K562 (cell line): Measurements from ENCODE around the gene UBE2N. TPM values are rescaled to one million over a fixed set of nuclear protein-coding genes. Genes with fewer than 3 reads are reported as not detected.

Experiments
- ARNT ChIP-seq, 2 experiments: fragments of 450-650 bp; IDR thresholded peaks; 2 replicates each; pipeline ENCODE4 v1.6.1; 2016; ENCODE audit warnings: mild to moderate bottlenecking in 1 of 2
- CBFA2T3 ChIP-seq: fragments of 450-650 bp; IDR thresholded peaks from 2 replicates; pipeline ENCODE4 v1.6.1; 2017
- CSDE1 ChIP-seq, 2 experiments: fragments of 450-650 bp; IDR thresholded peaks; 2 replicates each; pipeline ENCODE4 v1.6.1; 2016; ENCODE audit warnings: mild to moderate bottlenecking in 1 of 2
- CXXC5 ChIP-seq: fragments of 250-450 bp; sonication (Bioruptor Pico); IDR thresholded peaks from 2 replicates; pipeline ENCODE4 v1.8.0; 2022; ENCODE audit warnings: inconsistent platforms, mild to moderate bottlenecking, moderate library complexity
- MIER1 ChIP-seq: fragments of 450-650 bp; IDR thresholded peaks from 2 replicates; pipeline ENCODE4 v1.6.1; 2016; ENCODE audit warnings: antibody characterized with exemption, mild to moderate bottlenecking, low read depth
- SRSF7 ChIP-seq: fragments of 200-400 bp; formaldehyde crosslinking; optimal IDR thresholded peaks from 2 replicates; pipeline ENCODE3; 2017; ENCODE audit warnings: mild to moderate bottlenecking, low read depth, low read length
- TEAD1 ChIP-seq, 2 experiments: fragments of 450-650 bp in 1 of 2; sonication (generic) in 1 of 2; formaldehyde crosslinking; IDR thresholded peaks; 2 replicates each; pipeline versions ENCODE4 v1.4.0 to v1.8.0; 2020 to 2022; ENCODE audit warnings: mild to moderate bottlenecking in 2 of 2, missing genetic modification reagents in 1 of 2
- THRAP3 ChIP-seq: fragments of 450-650 bp; IDR thresholded peaks from 2 replicates; pipeline ENCODE4 v1.6.1; 2016; ENCODE audit warnings: mild to moderate bottlenecking, inconsistent platforms, borderline replicate concordance
- WHSC1 ChIP-seq: IDR thresholded peaks from one replicate; pipeline ENCODE4 v1.6.1; 2012; ENCODE audit warnings: low read length, control low read depth, inconsistent platforms
- ZNF217 ChIP-seq: sonication (generic); formaldehyde crosslinking; IDR thresholded peaks from 2 replicates; pipeline ENCODE4 v1.8.0; 2022; ENCODE audit warnings: mild to moderate bottlenecking, missing genetic modification reagents
- ZNF277 ChIP-seq: fragments of 250-450 bp; sonication (Bioruptor Pico); IDR thresholded peaks from 2 replicates; pipeline ENCODE4 v1.8.0; 2022; ENCODE audit warnings: inconsistent platforms, mild to moderate bottlenecking, moderate library complexity, borderline replicate concordance
- polyA plus RNA-seq, 8 experiments: library from polyadenylated mRNA; depleted of rRNA in 4 of 8; stranded (reverse) in 5 of 8; unstranded in 3 of 8; fragments of >200 nt; fragmentation: Nextera tagmentation in 2 of 8; fragmentation: Illumina TruSeq in 1 of 8; extraction: Ambion mirVana in 2 of 8; extraction: Trizol in 1 of 8; gene quantifications; 2 replicates each; pipeline versions ENCODE4 v1.2.1 to v1.2.3, GENCODE V29; 2011 to 2014; ENCODE audit warnings: inconsistent platforms in 1 of 8, missing spikeins in 1 of 8
- total RNA-seq, 7 experiments: library from RNA; depleted of rRNA in 6 of 7; stranded (reverse); fragments of >200 nt in 6 of 7; fragmentation: Illumina TruSeq in 2 of 7; extraction: Trizol in 2 of 7; gene quantifications; 2 replicates each; pipeline versions ENCODE4 v1.2.1 to v1.2.3, GENCODE V29; 2011 to 2021; ENCODE audit warnings: low replicate concordance in 1 of 7
- TF ChIP-seq, protein P1 (sequence below): fragments of 250-450 bp; sonication (Bioruptor Pico); IDR thresholded peaks from 2 replicates; pipeline ENCODE4 v1.4.0; 2020; ENCODE audit warnings: borderline replicate concordance
- TF ChIP-seq, protein P2 (sequence below): sonication (generic); formaldehyde crosslinking; IDR thresholded peaks from 2 replicates; pipeline ENCODE4 v1.8.0; 2022; ENCODE audit warnings: mild to moderate bottlenecking, low read depth, missing genetic modification reagents
- TF ChIP-seq, protein P3 (sequence below): fragments of 250-450 bp; sonication (Bioruptor Pico); IDR thresholded peaks from 2 replicates; pipeline ENCODE4 v1.5.1; 2021; ENCODE audit warnings: mild to moderate bottlenecking
- TF ChIP-seq, protein P4 (sequence below): IDR thresholded peaks from 3 replicates; pipeline ENCODE4 v1.6.1; 2011; ENCODE audit warnings: borderline replicate concordance, mild to moderate bottlenecking, moderate library complexity; ENCODE audit not compliant: insufficient read length; ENCODE audit errors: extremely low read depth

UBE2N gene
- total and polyA plus RNA-seq, 9 of the 15 experiments (the other 6 are each of a cell fraction or from before 2014, with no cell fraction given) = 189 to 826 (median 260) TPM

GRCh38 chr12:93467351-93468007 lies 25.7 kb upstream of the UBE2N start, which contains the start of gene MRPL42 (continued):
- TF ChIP-seq, protein P1, sequence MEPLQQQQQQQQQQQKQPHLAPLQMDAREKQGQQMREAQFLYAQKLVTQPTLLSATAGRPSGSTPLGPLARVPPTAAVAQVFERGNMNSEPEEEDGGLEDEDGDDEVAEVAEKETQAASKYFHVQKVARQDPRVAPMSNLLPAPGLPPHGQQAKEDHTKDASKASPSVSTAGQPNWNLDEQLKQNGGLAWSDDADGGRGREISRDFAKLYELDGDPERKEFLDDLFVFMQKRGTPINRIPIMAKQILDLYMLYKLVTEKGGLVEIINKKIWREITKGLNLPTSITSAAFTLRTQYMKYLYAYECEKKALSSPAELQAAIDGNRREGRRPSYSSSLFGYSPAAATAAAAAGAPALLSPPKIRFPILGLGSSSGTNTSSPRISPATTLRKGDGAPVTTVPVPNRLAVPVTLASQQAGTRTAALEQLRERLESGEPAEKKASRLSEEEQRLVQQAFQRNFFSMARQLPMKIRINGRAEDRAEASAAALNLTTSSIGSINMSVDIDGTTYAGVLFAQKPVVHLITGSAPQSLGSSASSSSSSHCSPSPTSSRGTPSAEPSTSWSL (CRISPR knock-in tag) = no peak
- TF ChIP-seq THRAP3 (peak; percentile 61; the same call in 1 of the 2 replicates), CXXC5 (CRISPR knock-in tag) (peak; percentile 84), ZNF277 (CRISPR knock-in tag) (no peak), CBFA2T3 (no peak), SRSF7 (no peak), TEAD1 (CRISPR knock-in tag; IDR thresholded peaks at IDR 0.05) (peak; percentile 66 to 89; a peak in 3 of 4 replicates), ARNT (IDR thresholded peaks at IDR 0.05) (peak in 1 of 2 experiments; percentile 68; a peak in 1 of 4 replicates), MIER1 (no peak), ZNF217 (CRISPR knock-in tag) (no peak), WHSC1 (no peak), CSDE1 (IDR thresholded peaks at IDR 0.05) (no peak)
- TF ChIP-seq, protein P2, sequence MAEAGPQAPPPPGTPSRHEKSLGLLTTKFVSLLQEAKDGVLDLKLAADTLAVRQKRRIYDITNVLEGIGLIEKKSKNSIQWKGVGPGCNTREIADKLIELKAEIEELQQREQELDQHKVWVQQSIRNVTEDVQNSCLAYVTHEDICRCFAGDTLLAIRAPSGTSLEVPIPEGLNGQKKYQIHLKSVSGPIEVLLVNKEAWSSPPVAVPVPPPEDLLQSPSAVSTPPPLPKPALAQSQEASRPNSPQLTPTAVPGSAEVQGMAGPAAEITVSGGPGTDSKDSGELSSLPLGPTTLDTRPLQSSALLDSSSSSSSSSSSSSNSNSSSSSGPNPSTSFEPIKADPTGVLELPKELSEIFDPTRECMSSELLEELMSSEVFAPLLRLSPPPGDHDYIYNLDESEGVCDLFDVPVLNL (CRISPR knock-in tag) = no peak
- TF ChIP-seq, protein P3, sequence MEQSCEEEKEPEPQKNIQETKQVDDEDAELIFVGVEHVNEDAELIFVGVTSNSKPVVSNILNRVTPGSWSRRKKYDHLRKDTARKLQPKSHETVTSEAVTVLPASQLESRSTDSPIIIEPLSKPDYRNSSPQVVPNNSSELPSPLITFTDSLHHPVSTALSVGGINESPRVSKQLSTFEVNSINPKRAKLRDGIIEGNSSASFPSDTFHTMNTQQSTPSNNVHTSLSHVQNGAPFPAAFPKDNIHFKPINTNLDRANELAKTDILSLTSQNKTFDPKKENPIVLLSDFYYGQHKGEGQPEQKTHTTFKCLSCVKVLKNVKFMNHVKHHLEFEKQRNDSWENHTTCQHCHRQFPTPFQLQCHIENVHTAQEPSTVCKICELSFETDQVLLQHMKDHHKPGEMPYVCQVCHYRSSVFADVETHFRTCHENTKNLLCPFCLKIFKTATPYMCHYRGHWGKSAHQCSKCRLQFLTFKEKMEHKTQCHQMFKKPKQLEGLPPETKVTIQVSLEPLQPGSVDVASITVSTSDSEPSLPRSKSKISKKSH (CRISPR knock-in tag) = no peak
- TF ChIP-seq, protein P4, sequence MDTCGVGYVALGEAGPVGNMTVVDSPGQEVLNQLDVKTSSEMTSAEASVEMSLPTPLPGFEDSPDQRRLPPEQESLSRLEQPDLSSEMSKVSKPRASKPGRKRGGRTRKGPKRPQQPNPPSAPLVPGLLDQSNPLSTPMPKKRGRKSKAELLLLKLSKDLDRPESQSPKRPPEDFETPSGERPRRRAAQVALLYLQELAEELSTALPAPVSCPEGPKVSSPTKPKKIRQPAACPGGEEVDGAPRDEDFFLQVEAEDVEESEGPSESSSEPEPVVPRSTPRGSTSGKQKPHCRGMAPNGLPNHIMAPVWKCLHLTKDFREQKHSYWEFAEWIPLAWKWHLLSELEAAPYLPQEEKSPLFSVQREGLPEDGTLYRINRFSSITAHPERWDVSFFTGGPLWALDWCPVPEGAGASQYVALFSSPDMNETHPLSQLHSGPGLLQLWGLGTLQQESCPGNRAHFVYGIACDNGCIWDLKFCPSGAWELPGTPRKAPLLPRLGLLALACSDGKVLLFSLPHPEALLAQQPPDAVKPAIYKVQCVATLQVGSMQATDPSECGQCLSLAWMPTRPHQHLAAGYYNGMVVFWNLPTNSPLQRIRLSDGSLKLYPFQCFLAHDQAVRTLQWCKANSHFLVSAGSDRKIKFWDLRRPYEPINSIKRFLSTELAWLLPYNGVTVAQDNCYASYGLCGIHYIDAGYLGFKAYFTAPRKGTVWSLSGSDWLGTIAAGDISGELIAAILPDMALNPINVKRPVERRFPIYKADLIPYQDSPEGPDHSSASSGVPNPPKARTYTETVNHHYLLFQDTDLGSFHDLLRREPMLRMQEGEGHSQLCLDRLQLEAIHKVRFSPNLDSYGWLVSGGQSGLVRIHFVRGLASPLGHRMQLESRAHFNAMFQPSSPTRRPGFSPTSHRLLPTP = no peak
